ENCODE results near the gene TMEM267. TPM values are rescaled to one million over a fixed set of nuclear protein-coding genes. Genes with fewer than 3 reads are reported as not detected.

TMEM267 gene
- total and polyA plus RNA-seq, 4 donors, result 7.4 to 16.5 (median 12.2) TPM

DNA sequence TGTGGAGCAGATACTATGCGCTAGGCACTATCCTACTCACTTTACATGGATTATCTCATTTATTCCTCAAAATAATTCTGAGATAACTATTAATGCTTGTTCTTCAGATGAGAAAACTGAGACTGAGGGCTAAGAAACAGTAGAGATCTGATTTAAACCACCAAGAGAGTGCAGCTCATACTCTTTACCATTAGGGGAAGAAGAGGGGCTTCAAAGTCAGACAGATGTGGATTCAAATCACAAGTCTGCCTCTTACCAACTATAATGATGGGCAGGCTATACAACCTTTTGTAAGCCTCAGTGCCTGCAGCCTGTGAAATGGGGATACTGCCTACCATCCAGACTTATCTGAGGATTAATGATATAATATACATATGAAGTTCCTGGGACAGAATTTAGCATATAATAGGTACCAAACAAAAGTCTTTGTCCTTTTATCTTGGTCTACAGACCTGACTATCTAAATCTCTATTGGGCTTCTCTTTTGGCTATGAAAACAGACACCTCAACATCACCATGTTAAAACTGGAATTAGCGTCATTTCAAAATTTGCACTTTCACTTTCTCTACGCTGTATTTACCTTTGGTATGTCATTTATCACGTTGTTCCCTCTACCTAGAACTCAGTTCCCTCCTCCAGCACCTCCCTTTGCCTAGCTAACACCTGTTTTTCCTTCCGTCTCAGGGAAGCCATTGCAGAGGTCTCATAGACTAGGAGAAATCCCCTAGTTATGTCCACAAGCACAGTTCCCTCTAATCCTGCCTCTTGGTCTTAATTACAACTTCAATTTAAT, 13.8 kb upstream of the TMEM267 start:
- WGBS, 2 donors, result 92 to 97% methylated on average over 5 of the region's 5 CpGs
- peaks cover 0 to 6% (median 0%) of the 10 kb centered on the region in 4 donors for H3K36me3 ChIP-seq (ENCODE audit: control insufficient read depth in 4 of 4, insufficient read depth in 4 of 4, low read length in 4 of 4)
- TF ChIP-seq, protein P1, sequence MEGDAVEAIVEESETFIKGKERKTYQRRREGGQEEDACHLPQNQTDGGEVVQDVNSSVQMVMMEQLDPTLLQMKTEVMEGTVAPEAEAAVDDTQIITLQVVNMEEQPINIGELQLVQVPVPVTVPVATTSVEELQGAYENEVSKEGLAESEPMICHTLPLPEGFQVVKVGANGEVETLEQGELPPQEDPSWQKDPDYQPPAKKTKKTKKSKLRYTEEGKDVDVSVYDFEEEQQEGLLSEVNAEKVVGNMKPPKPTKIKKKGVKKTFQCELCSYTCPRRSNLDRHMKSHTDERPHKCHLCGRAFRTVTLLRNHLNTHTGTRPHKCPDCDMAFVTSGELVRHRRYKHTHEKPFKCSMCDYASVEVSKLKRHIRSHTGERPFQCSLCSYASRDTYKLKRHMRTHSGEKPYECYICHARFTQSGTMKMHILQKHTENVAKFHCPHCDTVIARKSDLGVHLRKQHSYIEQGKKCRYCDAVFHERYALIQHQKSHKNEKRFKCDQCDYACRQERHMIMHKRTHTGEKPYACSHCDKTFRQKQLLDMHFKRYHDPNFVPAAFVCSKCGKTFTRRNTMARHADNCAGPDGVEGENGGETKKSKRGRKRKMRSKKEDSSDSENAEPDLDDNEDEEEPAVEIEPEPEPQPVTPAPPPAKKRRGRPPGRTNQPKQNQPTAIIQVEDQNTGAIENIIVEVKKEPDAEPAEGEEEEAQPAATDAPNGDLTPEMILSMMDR (IDR thresholded peaks at IDR 0.05; ENCODE audit: control extremely low read depth, extremely low read depth), result no peak
- H3K4me3 ChIP-seq, result no peak overlapping the region
- H3K27me3 ChIP-seq (ENCODE audit: control insufficient read depth in 3 of 3, insufficient read depth in 3 of 3, low read length in 2 of 3), result no peaks in the 10 kb centered on the region
- no peak for ATAC-seq (ENCODE audit: insufficient read depth, low FRiP score)
- no peak overlapping the region for H3K9ac ChIP-seq (ENCODE audit: insufficient read depth in 1 of 2, low read length in 2 of 2)
- no peak for DNase-seq
- H3K27ac ChIP-seq (ENCODE audit: low read depth in 1 of 2, low read length in 1 of 2), result no peak overlapping the region
- no peaks in the 10 kb centered on the region for H3K9me3 ChIP-seq (ENCODE audit: control insufficient read depth in 4 of 4, insufficient read depth in 3 of 4, low read length in 3 of 4)
- H3K4me1 ChIP-seq (ENCODE audit: control insufficient read depth in 5 of 5, insufficient read depth in 5 of 5, low read length in 5 of 5), result no peaks in the 10 kb centered on the region

DNA sequence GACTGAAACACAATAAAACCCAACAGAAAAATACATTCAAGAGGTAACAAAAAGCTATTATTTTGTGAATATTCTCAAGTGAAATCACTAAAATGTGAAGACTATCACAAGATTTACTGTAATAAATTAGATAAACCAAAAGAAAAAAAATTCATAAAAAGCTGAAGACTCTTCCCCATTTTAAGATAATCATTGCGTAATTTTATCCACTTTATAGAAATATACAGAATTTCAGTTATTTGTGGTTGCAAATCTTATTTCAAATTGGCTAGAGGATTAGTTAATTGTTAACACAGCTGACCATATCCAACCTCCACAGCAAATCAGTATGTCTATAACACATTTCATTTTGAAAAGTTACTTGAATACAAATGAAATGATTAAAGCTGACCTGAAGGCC, 7.7 kb upstream of the TMEM267 start:
- peaks cover 0 to 2% (median 0%) of the 10 kb centered on the region in 4 donors for H3K36me3 ChIP-seq (ENCODE audit: control insufficient read depth in 4 of 4, insufficient read depth in 4 of 4, low read length in 4 of 4)
- TF ChIP-seq, protein P1 (IDR thresholded peaks at IDR 0.05; ENCODE audit: control extremely low read depth, extremely low read depth), result no peak
- H3K9me3 ChIP-seq (ENCODE audit: control insufficient read depth in 4 of 4, insufficient read depth in 3 of 4, low read length in 3 of 4), result no peaks in the 10 kb centered on the region
- no peak overlapping the region for H3K4me3 ChIP-seq
- no peaks in the 10 kb centered on the region for H3K27me3 ChIP-seq (ENCODE audit: control insufficient read depth in 3 of 3, insufficient read depth in 3 of 3, low read length in 2 of 3)
- no peak for ATAC-seq (ENCODE audit: insufficient read depth, low FRiP score)
- H3K4me1 ChIP-seq (ENCODE audit: control insufficient read depth in 5 of 5, insufficient read depth in 5 of 5, low read length in 5 of 5), result no peaks in the 10 kb centered on the region
- H3K9ac ChIP-seq (ENCODE audit: insufficient read depth in 1 of 2, low read length in 2 of 2), result no peak overlapping the region
- 91 to 93% methylated on average over 1 of the region's 1 CpG for WGBS, 2 donors
- H3K27ac ChIP-seq (ENCODE audit: low read depth in 1 of 2, low read length in 1 of 2), result no peak overlapping the region
- no peak for DNase-seq

DNA sequence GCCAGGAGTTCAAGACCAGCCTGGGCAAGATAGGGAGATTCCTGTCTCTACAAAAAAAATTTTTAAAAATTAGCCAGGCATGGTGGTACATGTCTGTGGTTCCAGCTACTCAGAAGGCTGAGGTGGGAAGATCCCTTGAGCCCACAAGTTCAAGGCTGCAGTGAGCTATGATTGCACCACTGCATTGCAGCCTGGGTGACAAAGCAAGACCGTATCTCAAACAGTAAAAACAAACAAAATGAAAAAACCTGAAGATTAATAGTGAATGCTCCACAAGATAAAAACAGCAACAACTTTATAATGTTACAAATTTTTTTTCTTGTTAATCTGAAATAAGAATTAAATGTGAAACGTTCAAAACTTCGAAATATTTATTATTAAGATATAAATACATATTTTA, 2.7 kb upstream of the TMEM267 start:
- Histone ChIP-seq H3K36me3 (ENCODE audit: control insufficient read depth in 4 of 4, insufficient read depth in 4 of 4, low read length in 4 of 4) (no peaks in the 10 kb centered on the region), H3K9me3 (ENCODE audit: control insufficient read depth in 4 of 4, insufficient read depth in 3 of 4, low read length in 3 of 4) (no peaks in the 10 kb centered on the region), H3K27me3 (ENCODE audit: control insufficient read depth in 3 of 3, insufficient read depth in 3 of 3, low read length in 2 of 3) (no peaks in the 10 kb centered on the region), H3K27ac (ENCODE audit: low read depth in 1 of 2, low read length in 1 of 2) (no peak overlapping the region), H3K9ac (ENCODE audit: insufficient read depth in 1 of 2, low read length in 2 of 2) (no peak overlapping the region), H3K4me1 (ENCODE audit: control insufficient read depth in 5 of 5, insufficient read depth in 5 of 5, low read length in 5 of 5) (peaks cover 0 to 18% (median 4%) of the 10 kb centered on the region in 5 donors), H3K4me3 (no peak overlapping the region)
- ATAC-seq (ENCODE audit: insufficient read depth, low FRiP score), result no peak
- TF ChIP-seq, protein P1 (IDR thresholded peaks at IDR 0.05; ENCODE audit: control extremely low read depth, extremely low read depth), result no peak
- DNase-seq, result no peak
- 89 to 92% methylated on average over 3 of the region's 3 CpGs for WGBS, 2 donors

All from lung (tissue), 12 donors.